Progenitor cell of endocrine pancreas (in vitro differentiated cells): Measurements from ENCODE around the gene SEC16A. TPM values are rescaled to one million over a fixed set of nuclear protein-coding genes. Genes with fewer than 3 reads are reported as not detected.

Experiments used
- DNase-seq: peaks from one replicate; pipeline ENCODE4 v3.0.0; 2021; ENCODE audit warnings: low spot score; ENCODE audit not compliant: unreplicated experiment
- H3K27ac Mint-ChIP-seq: 2 replicates; pipeline ENCODE4 v1.8.0; 2021; ENCODE audit warnings: mild to moderate bottlenecking, moderate library complexity, mixed read lengths
- H3K27me3 Mint-ChIP-seq: 2 replicates; pipeline ENCODE4 v1.8.0; 2021; ENCODE audit warnings: mixed read lengths
- H3K36me3 Mint-ChIP-seq: 2 replicates; pipeline ENCODE4 v1.8.0; 2022; ENCODE audit warnings: mixed read lengths; ENCODE audit not compliant: insufficient read depth
- H3K4me1 Mint-ChIP-seq: 2 replicates; pipeline ENCODE4 v1.8.0; 2021; ENCODE audit warnings: low read depth, mixed read lengths
- H3K4me3 Mint-ChIP-seq: 2 replicates; pipeline ENCODE4 v1.8.0; 2021; ENCODE audit warnings: low read depth, mild to moderate bottlenecking, moderate library complexity, mixed read lengths
- H3K9me3 Mint-ChIP-seq: 2 replicates; pipeline ENCODE4 v1.8.0; 2021; ENCODE audit warnings: low read depth, mixed read lengths
- total RNA-seq: library from RNA; stranded (reverse); gene quantifications from 2 replicates; pipeline ENCODE4 v1.2.1, GENCODE V29; 2021
- TF ChIP-seq, protein P1 (sequence below): fragments of 200-600 bp; sonication (generic); IDR thresholded peaks from one replicate; pipeline ENCODE4 v1.5.0; 2021; ENCODE audit warnings: antibody characterized with exemption, mild to moderate bottlenecking; ENCODE audit not compliant: unreplicated experiment

Gene SEC16A
- total RNA-seq, 1 donor from 2014 or later, result 76.1 TPM

DNA sequence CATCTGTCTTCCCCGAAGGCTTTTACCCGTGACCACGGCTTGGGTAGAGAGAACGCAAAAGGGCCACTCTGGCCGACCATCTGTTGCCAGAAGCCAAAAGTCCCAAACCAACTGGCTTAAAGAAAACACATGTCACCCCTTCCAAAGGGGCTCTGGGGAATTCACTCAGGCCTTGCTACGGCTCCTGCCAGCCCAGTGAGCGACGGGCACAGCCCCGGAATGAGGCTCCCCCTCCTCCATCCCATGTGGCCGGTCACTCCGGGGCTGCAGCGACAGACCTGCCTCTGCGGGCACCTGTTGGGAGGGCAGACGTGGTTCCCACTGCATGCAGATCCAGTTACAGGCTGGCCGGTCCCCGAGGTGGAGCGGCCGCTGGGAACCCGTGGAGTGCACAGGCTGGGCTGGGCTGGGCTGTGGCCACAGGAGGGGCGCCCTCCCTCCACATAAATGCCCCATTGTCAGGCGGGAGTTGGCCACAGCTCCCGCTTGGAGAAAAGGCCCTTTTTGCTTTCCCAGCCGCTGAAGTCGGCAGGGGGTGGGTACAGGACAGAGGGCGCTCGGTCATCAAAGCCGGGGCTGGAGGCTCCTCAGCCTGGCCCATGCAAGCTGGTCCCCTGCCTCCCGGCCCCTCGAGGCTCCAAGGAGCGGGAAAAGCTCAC is 43.1 kb upstream of the SEC16A start:
- DNase-seq, result no peak
- Mint-ChIP-seq H3K4me1 (peaks cover 10% of the 10 kb centered on the region), H3K27ac (peak overlapping the region; percentile 62), H3K9me3 (no peaks in the 10 kb centered on the region), H3K4me3 (no peak overlapping the region), H3K36me3 (peaks cover 1% of the 10 kb centered on the region), H3K27me3 (no peaks in the 10 kb centered on the region)
- TF ChIP-seq, protein P1, sequence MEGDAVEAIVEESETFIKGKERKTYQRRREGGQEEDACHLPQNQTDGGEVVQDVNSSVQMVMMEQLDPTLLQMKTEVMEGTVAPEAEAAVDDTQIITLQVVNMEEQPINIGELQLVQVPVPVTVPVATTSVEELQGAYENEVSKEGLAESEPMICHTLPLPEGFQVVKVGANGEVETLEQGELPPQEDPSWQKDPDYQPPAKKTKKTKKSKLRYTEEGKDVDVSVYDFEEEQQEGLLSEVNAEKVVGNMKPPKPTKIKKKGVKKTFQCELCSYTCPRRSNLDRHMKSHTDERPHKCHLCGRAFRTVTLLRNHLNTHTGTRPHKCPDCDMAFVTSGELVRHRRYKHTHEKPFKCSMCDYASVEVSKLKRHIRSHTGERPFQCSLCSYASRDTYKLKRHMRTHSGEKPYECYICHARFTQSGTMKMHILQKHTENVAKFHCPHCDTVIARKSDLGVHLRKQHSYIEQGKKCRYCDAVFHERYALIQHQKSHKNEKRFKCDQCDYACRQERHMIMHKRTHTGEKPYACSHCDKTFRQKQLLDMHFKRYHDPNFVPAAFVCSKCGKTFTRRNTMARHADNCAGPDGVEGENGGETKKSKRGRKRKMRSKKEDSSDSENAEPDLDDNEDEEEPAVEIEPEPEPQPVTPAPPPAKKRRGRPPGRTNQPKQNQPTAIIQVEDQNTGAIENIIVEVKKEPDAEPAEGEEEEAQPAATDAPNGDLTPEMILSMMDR, result no peak

DNA sequence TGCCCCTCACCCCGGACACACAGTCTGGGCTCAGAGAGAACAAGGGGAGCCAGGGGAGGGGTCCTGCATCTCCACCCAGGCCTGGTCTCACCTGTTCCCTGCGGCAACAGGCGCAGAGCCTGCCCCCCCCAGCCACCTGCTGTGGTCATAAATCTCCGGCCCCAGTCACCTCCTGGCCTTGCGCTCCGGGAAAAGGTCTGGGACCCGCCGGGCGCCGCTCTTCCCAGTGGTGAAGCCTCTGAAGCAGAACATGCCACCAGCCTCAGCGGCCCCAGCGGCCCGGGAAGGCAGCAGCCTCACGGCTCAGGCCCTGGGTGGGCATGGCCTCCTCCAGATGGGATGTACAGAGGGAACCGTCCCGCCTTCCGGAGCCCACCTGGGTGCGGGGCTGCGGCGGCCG is 42.4 kb upstream of the SEC16A start:
- no peaks in the 10 kb centered on the region for H3K9me3 Mint-ChIP-seq
- peaks cover 1% of the 10 kb centered on the region for H3K36me3 Mint-ChIP-seq
- no peak overlapping the region for H3K4me3 Mint-ChIP-seq
- peaks cover 13% of the 10 kb centered on the region for H3K4me1 Mint-ChIP-seq
- DNase-seq, result no peak
- H3K27me3 Mint-ChIP-seq, result no peaks in the 10 kb centered on the region
- H3K27ac Mint-ChIP-seq, result no peak overlapping the region
- TF ChIP-seq, protein P1, result no peak

DNA sequence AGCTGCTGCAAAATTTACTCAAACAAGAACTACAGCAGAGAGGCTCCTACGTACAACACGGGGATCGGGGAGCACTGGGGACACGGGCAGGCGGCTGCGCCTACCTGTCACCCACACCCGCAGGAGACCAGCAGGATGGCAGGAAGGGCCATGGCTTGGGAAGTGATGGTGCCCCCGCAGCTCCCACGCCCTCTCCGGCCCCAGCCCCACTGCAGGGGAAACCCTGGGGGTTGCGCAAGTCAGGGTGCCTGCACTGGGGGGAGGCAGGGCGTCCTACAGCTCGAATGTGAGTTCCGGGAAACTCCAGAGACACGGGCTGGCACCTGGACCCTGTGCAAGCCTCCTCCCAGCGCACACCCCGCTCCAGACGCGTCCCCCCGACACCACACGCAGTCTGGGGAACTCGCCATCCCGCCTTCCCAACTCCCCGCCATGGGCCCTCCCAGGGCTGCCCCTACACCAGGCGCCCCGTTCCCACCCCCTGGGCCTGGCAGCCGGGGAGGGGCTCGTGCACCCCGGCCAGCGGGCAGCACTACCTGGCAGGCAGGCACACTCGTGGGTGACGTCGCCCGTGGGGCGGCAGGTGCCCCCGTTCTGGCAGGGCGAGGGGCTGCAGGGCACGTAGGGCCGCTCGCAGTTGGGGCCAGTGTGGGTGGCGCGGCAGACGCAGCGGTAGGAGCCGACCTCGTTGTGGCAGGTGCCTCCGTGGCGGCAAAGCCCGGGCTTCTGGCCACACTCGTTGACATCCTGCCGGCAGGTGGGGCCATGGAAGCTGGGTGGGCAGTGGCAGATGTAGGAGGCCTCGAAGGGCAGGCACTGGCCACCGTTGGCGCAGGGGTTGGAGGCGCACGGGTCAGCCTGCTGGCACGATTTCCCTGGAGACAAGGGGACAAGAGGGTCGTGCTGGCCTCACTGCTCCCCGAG is 39.7 kb upstream of the SEC16A start:
- H3K4me3 Mint-ChIP-seq, result no peak overlapping the region
- H3K36me3 Mint-ChIP-seq, result peaks cover 6% of the 10 kb centered on the region
- no peaks in the 10 kb centered on the region for H3K9me3 Mint-ChIP-seq
- no peaks in the 10 kb centered on the region for H3K27me3 Mint-ChIP-seq
- H3K4me1 Mint-ChIP-seq, result peaks cover 14% of the 10 kb centered on the region
- TF ChIP-seq, protein P1, result no peak
- DNase-seq, result no peak
- H3K27ac Mint-ChIP-seq, result no peak overlapping the region

DNA sequence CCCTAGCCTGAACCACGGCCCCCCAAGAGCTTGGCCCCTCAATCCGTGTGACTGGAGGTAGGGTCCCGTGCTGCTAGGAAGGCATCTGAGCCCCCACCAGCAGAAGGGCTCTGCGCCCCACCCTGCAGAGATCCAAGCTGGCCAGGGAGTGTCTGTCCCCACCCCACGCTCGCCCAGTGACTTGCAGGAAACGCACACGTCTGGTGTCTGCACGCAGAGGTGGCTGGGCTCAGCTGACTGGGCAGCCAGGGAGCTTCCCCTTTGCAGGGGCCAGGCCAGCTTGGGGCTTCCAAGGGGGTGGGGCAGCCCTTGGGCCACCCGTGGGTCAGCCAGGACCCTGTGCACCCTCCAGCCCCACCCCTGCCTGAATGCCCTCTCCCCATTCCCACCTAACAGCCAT is 38.7 kb upstream of the SEC16A start:
- Mint-ChIP-seq H3K4me3 (no peak overlapping the region), H3K36me3 (peaks cover 6% of the 10 kb centered on the region), H3K4me1 (peaks cover 13% of the 10 kb centered on the region), H3K27me3 (no peaks in the 10 kb centered on the region), H3K9me3 (no peaks in the 10 kb centered on the region), H3K27ac (no peak overlapping the region)
- TF ChIP-seq, protein P1, result no peak
- no peak for DNase-seq

DNA sequence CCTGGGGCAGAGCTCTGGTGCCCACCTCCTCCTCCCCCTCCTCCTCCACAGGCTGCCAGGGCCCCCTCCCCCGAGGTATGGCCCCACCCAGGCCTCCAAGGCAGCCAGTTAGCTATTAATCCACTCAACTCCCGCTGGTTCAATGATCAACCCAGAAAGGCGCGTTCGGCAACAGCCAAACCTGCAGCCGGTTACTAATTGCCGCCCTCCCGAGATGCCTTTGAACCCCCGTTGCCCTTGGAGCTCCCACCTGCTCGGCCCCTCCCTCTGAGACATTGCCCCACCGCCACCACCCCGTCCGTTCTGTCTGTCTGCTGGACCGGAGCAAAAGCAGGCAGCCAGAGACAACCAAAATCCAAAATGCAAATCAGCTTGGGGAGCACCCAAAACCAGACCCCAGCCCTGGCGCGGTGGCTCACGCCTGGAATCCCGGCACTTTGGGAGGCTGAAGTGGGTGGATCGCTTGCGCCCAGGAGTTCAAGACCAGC is 37.3 kb upstream of the SEC16A start:
- H3K36me3 Mint-ChIP-seq, result peaks cover 6% of the 10 kb centered on the region
- peaks cover 5% of the 10 kb centered on the region for H3K4me1 Mint-ChIP-seq
- H3K4me3 Mint-ChIP-seq, result peak overlapping the region; percentile 52
- peak; percentile 39 for DNase-seq
- H3K27ac Mint-ChIP-seq, result peak overlapping the region; percentile 85
- H3K27me3 Mint-ChIP-seq, result no peaks in the 10 kb centered on the region
- H3K9me3 Mint-ChIP-seq, result no peaks in the 10 kb centered on the region
- TF ChIP-seq, protein P1, result no peak
